ENCODE data around the gene TBL1X.
A peak's percentile ranks its signal among the peaks of the same experiment; 100 is the strongest.

TBL1X gene

DNA sequence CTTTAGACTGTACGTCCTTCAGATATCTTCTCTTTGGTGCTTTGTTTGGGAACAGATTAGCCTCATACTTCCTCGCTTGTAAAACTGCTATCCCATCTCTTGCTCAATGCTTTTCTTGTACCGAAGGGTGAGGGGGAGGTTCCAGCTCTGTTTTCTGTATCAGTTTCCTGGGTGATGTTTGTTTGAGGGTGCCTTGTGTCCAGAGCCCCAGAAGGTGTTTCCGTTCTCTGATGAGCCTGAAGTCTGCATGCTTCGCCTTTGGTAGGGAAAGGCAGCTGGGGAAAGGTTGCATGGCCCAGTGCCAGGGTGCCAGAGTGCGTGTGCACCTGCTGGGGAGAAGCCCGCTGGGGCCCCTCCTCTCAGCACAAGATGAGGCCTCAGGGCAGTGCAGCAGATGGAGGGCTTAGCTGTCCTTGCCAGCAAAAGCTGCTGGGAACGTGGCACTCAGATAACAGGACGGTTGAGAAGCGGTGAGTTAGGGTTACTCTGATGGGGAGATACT is 73.7 kb downstream of the TBL1X start:
- DNase-seq: no peak

DNA sequence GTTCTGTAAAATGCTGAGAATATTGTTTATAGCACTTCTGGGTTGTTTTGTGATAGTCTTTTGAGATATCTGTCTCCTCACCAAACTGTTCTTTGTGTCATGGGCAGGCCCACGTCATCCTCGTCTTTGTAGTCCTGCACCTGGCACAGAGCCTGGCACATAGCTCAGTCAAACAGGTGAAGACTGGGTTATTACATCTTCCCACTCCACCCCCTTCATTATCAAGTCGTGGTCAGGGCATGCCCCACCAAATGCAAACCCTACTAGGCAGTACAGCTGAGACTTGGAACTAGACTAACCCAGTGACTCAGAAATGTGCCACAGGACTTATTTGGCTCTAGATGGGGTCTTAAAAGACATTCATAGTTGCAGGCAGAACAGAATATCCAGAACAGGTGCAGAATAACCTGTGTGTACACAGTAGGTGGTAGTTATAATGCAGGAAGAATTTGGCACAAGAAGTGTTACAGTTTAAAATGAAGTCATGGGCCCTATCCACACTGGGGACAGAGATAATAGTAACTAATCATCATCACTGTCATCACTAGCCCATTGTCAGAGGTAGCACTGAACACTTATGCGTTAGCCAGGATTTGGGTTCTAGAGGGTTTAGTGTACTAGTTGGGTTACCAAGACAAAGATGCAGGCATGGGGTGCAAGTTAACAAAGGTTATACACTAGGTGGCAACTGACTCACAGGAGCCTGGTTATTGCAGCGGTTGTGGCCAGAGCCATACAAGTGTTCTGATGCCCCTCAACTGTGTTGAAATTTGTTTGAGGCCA is 74.9 kb downstream of the TBL1X start:
- DNase-seq: no peak

DNA sequence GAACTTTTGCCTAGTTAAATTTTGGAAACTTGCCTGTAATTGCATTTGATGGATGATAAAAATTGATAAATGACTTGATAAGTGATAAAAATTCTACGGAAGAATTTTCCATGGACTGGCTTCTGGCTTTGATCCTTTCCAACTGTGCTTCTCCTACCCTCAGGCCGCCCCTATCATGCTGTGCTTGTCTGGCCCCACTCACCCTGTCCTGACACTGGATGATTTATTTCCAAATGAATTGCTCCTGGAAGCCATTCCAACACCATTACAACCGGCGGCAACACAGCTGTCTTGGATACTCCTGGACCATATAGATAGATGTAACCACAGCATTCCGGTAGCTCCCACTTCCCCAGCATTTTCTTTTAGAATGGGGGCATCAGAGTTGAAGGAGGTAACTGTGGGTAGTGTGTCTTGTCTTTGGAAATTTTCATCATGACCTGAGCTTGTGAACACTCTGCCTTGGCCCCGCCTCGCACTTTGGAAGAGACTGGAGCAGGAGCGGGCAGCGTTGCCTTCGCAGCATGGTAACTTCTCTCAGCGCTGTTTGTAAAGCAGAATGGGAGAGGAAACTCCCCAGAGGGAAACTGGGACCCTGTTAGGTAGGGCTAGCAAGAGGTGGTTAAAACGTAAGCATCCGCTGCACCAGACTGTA is 77.4 kb downstream of the TBL1X start:
- no peak for DNase-seq

DNA sequence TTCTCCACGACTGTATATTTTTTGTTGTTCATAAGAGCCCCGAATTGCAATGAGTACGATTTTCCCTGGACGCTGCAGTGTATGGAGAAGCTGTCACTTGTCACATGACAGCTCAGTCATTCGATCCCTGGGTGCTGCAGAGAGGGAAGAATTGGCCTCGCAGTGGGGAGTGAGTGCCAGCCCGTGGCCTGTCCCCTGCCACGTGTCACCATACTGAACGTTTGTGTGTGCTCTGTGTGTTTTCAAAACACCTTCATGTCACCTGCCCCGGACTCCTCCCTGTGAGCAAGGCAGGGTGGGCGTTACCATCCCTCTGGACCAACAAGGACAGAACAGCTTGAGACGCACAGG is 77.9 kb downstream of the TBL1X start:
- DNase-seq: no peak

DNA sequence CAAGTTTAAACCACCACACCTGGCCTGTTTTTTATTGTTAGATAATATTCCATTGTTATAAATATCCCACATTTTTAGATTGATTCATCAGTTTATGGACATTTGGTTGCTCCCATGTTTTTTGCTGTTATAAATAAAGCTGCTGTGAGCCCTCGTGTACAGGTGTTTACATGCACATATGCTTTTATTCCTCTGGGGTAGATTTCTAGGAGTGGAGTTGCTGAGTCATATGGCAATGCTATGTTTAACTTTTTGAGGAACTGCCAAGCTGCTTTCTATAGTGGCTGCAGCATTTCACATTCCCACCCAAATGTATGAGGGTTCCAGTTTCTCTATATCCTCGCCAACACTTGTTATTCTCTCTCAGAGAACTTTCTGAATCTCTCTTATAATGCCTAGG is 90.5 kb downstream of the TBL1X start:
- no peak for DNase-seq

DNA sequence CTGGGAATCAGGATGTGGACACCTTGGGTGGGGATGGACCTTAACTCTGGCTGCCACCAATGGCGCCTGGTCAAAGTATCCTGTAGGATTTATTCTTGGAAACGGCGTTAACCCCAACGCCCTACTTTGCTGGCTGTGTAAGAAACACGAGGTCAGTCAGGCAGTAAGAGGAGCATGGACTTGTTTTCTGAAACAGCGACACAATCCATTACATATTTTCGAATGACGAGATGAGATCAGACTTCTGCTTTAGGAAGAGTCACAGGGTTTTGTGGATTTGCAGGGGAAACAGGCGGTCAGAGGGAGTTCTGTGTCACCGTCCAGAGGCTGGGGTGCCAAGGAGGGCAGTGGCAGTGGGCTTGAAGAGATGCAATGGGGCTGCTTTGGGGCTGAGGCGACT is 92.2 kb downstream of the TBL1X start:
- DNase-seq: no peak

DNA sequence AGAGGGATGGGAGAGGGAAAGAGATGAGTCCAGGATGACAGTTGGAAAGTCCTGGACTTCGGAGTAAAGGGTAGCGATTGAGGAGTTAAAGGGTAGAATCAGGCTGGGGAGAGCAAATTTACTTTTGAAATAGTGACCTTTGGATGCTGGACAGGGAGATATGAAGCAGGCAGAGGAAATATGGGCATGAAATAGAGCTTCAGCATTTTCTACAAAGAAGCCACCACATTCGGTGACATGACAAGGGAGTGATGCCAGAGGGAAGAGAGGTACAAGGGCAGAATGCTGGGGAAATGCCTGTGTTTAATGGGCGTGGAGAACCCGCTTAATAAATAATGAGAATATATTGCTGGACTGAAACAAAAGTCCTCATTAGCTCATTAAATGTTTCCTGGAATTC is 92.7 kb downstream of the TBL1X start:
- no peak for DNase-seq

DNA sequence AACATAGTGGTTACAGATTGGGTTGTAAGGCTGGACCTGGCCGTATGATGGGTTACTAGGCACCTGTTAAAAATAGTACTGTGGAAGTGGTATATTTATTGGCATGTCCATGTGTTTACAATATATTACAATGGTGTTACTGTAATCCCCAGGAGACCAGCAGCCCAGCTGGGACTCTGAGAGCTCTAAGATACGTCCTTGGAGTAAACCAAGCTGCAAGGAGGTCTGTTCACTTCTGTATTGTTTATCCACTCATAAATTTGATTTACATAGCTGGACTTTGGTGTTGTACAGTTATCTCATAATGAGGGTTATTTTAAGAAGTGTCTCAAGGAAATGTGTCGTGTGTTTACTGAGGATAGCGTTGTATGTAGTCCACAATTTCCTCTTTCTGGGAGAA is 93.8 kb downstream of the TBL1X start:
- no peak for DNase-seq

DNA sequence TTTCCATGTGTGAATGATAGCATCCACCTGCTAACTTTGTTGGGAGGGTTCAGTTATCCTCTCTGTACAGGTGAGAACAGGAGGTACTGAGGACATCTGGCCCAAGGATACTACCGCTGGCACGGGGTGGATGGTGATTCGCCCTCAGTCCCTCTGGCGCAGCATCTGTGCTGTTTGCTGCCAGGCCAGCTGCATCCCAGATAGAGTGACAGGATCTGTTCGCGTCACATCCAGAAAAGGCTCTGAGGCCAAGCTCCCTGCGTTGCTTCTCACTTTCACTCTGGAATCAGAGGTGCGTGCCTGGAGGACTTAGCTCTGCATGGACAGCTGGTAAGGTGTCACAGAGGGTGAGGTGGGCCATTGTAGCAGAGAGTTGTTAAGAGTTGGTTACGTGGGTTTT is 95.4 kb downstream of the TBL1X start:
- DNase-seq: no peak

DNA sequence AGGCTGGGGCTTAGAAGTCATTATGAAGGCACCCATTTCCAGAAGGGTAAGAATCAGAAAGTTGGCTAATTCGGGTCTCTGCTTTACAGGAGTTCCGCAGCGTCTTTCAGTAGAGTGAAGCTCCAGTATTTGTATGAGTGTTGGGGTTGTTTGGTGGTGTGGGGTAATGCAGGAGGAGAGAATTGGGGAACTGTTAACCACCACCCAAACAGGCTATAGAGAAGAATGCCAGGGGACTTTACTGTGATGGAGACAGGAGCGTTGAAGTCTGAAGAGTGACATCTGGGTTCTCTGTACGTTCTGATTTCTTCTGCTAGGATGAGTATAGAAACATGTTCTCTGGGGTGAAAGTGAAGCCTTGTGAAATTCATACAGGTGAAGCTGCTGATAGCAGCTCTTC is 96.3 kb downstream of the TBL1X start:
- DNase-seq: no peak

DNA sequence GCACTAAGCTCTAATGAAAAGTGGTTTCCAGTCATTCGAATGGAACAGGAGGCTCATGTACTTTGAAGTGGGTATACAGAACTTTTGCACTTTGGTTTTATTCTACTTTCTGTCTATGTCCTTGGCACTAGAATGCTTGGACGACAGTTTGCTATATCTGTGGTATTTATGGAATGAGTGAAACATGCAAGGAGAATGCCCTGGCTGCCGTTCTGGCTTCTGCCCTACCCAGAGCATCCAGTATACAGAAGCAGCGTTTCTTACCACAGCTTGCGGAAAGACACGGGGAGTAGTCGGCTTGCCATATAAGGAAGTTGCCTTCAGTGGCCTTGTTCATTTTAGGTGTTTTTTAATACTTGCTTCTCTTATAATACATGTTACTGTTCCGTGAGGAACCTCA is 98.0 kb downstream of the TBL1X start:
- no peak for DNase-seq

DNA sequence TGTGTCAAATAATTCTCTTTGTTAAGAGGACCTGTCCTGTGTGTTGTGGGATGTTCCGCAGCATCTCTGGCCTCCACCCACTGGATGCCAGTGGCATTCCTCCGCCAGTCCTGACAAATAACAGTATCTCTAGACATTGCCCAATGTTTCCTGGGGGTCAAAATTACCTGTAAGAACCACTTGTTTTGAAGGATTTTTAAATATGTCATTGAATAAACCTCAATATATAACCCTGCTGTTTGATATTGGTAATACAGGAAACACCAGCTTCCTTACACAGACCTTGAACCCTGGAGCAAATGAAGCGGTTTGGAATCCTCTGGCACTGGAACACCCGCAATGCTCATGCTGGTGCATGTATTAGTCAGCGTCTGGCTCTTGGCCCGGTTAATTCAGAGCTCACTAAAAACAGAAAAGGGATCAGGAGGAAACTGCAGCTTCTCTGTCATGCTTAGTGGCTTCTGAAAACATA is 101.3 kb downstream of the TBL1X start:
- DNase-seq: peak; percentile 31

DNA sequence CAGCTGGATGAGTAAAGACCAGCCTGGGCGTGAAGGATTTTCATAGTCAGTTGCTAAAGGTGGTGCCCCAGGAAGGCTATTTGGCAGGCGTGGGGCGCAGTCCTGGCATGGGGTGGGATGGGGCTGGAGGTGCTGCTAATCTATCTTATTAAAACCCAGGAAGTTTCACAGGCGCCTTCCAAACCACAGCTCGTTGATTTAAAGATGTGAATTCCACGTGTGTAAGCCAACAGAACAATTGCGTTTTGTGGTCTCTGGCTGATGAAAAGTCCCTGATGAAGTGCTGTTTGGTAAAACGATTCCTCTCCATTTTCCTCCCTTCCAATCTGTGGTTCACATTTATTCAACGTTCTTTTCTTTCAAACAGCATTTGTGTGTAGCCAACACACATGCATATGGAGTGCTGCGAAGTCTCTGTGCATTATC is 105.0 kb downstream of the TBL1X start:
- DNase-seq: no peak

DNA sequence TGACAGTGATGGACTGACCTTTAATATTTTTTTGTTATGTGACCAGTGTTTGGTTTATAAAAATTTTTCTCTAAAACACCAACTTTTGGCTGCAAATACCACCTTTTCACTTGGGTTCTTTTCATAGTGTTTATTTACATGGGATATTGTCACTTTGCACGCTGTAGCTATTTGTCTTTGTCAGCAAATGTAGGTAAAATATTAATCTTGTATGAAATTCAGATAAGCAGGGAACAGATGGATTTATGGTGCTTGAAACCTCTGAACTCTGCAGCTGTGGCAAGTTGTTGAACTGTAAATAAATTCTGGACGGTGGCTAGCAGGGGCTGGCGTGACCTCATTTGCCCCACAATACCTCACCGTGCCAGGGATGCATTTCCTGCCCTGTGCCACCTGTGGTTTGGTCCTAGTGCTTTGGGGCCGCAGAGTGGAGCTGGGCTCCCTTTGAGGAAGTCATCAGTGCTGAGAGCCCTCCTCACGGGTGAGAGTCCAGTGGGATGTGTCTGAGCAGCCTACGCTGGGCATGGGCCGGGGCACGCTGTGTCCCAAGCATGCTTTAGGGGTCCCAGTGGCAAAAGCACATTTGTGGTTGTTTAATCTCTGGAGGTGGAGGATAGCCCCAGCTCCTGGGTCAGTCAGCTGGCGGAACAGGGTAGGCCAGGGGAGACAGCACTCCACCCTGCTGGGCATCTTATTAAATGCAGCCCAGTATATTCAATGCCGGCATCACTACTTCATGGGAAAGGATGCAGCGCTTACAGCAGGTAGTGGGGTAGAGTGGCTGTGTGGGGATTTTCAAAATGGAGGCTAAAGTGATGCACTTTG is 108.6 kb downstream of the TBL1X start:
- no peak for DNase-seq

DNA sequence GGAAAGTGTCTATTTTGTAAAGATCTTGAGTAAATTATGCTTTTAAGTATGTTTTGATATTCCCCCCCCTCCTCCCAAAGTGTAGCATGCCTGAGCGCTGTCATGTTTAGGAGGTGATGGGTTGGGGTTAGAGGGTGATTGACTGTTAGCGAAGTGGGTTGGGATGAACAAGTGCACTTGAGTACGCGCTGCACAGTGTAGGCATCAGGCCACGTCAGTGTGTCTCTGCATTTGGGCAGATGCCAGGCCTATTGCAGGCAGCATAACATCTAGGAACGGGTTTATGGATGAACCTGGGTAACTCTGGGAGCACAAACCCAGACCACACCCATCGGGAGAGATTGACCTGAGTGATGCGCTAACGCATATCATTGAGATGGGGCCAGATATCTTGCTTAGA is 111.2 kb downstream of the TBL1X start:
- DNase-seq: no peak

DNA sequence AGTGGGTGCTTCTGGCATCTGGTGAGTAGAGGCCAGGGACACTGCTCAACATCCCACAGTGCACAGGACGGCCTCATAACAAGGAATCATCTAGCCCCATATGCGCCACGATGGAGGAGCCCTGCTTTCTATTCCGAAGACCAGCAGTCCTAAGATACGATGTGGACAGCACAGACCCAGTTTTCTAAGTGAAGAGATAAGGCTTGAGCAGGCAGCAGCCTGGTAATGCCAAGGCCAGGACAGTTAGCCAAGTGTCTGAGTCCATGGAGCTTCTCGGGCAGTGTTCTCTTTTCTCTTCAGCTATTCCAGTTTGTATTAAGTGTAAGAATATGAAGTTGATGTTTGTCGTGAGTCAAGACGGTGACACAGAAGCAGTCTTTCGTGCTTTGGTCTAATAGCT is 112.7 kb downstream of the TBL1X start:
- no peak for DNase-seq

DNA sequence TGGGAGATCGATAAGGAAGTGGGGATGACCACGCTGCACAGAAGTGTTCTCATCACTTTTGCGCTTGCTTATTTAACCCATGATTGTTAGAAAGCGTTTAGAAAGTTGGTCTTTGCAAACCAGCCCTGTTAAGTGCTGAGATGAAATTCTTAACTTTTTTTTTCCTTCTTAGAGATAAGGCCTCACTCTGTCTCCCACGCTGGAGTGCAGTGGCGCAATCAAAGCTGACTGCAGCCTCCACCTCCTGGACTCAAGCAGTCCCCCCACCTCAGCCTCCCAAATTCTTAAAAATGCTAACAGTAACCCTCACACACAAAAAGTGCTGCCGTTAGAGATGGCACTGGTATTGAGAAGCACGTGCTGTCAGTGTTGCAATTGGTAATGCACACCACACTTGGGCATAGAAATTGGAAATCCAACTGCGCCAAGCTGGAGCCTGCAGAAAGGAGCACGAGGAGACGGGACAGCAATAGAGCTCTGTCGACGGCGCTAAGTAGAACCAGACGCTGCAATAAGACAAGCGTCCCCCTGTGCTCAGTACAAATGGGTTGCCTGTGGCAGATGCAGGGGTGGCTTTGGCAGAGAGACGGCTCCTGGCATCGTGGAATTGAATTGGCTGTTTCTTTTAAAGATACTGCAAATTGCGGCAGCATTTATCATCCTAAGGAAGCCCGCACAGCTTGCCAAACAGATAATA is 113.4 kb downstream of the TBL1X start:
- DNase-seq: no peak

DNA sequence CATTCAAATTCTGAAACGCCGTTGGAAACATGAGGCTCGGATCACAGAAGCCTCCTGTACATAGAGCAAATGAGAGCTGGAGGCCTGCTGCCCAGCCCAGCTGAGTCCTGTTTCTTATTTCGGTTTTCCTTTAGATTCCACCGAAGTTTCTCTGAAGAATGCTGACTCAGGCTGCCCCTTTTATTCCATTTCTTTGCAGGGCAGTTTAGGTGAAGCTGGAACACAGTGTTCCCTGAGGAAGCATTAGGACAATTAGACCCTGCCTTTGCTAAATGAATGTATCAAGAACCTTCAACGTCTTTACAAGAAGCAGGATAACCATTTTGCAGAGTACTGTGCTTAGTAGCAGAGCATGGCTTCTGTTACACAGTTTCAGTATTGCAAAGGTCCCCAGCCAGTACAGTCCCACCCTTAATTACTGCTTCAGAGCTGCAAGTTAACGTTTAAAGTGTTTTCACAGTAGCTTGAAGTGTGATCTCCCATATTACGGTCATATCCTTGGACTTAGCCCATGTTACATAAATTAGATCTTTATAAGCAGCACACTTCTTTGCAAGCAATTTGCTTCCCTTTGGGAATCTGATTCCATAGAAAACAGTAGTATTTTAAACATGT is 117.0 kb downstream of the TBL1X start:
- DNase-seq: no peak

DNA sequence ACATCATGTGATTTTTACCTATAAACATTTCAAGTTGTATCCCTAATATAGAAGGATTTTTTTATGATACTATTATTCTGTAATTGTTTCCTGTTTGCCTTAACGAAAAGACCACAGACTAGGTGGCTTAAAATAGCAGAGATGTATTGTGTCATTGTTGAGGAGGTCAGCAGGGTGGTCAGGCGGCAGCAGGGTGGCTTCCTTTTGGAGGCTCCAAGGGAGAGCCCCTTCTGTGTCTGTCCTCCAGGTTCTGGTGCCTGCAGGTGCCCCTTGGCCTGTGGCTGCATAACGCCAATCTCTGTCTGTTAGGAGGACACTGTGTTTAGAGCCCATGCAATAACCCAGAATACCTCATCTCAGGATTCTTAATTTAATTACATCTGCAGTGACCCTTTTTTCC is 118.1 kb downstream of the TBL1X start:
- no peak for DNase-seq

DNA sequence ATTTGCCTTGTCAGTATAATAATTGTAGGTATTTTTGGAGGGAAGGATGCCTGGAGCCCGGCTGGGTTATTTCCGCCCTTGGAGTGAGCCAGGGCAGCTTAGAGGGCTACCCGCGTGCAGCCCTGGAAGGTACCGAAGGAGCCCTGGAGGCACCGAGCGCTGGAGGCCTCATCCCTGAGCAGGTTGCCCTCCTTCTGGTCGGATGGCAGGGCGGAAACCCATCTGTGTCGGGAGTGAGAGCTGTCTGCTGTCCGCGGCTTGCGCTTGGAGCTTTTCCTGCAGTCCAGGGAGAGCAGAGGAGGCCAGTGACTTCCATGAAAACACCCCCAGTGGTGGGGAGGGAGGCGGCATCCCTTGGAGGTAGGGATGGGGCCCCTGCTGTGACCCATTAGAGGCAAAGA is 122.1 kb downstream of the TBL1X start:
- no peak for DNase-seq

DNA sequence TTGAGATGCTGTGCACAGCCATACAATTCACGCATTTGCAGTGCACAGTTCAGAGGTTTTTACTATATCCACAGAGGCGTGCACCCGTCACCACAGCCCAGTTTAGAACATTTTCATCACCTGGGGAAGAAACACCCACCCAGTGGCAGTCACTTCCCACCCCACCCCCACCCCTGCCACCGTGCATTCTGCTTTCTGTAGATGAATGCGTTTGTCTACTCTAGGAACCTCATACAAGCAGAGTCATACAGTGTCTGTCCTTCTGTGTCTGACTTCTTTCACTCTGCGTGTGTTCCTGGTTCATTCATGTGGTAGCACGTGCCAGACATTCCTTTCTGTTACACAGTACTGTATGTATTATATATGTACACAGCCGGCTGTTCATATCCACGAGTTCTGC is 122.8 kb downstream of the TBL1X start:
- no peak for DNase-seq

DNA sequence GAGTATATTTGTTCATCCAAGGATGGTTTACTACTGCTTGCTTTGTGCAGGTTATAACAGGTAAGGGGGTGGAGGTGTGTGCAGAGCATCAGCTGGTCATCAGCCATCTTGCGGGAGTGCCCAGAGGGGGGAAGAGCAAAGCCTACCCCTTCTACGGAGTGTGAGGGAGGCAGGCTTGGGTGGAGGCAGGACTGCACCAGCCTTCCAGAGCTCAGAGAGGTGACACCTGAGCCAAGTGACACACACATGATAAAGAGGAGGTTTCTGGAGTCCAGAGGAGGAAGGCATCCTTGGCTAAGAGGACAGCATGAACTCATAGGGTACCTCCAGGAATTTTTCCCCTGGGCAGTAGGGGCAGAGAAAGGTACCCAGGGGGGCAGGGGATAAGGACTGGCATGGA is 126.6 kb downstream of the TBL1X start:
- DNase-seq: no peak

DNA sequence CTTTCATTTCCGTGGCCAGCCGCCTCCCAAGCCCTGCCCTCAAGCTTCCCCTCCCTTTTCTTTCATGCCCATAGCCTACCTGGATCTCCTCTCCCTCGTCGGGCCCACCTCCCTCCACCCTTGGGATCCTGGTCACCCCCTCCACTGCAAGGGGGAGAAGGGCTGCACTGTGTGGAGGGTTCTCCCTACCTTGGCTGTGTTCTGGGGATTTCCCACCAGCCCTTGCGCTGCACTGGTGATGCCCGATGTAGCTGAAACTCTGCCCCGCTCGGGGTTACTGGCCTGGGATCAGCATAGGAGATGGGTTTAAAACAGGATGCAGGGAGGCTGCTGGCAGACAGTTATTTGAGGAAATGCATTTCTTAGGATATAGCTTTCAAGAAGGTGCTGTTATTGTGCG is 128.9 kb downstream of the TBL1X start:
- no peak for DNase-seq

Data from 8988T (cell line).